Measurements from ENCODE around the gene OR6C76.

GRCh38 chr12:55472264-55472663 lies 46.2 kb downstream of the OR6C76 start:
- TF ChIP-seq POLR2AphosphoS5 (IDR thresholded peaks at IDR 0.05; ENCODE audit: borderline replicate concordance, low read depth, low read length) = no peak
- no peak for TF ChIP-seq EZH2 (IDR thresholded peaks at IDR 0.05)
